ENCODE results near the gene RFTN1. TPM values are rescaled to one million over a fixed set of nuclear protein-coding genes. Genes with fewer than 3 reads are reported as not detected.

The RFTN1 gene
- total and polyA plus RNA-seq, 11 donors: 17.1 to 40.8 (median 26.4) TPM

- DNase-seq: peak in 1 of 5 donors; percentile 25
- intact Hi-C loops (cut with DNase I): no loop called here
- no peak overlapping the region for H3K27ac ChIP-seq
Measured at GRCh38 chr3:16430717-16431630, 82.5 kb downstream of the RFTN1 start.

GRCh38 chr3:16429086-16429485 is 84.4 kb downstream of the RFTN1 start:
- Histone ChIP-seq H3K4me1 (peaks cover 0 to 38% (median 13%) of the 10 kb centered on the region in 12 donors), H3K9me3 (no peaks in the 10 kb centered on the region), H3K27ac (no peak overlapping the region), H3K36me3 (peaks cover 0 to 27% (median 21%) of the 10 kb centered on the region in 9 donors), H3K4me3 (no peak overlapping the region), H3K27me3 (no peaks in the 10 kb centered on the region)
- WGBS, 4 donors: 65 to 78% (median 72%) methylated on average over 1 of the region's 1 CpG
- TF ChIP-seq CTCF (IDR thresholded peaks at IDR 0.05): no peak
- TF ChIP-seq POLR2A (IDR thresholded peaks at IDR 0.05): no peak
- intact Hi-C loops (cut with DNase I): no loop called here
- ATAC-seq (no peak), DNase-seq (no peak)

More at GRCh38 chr3:16430717-16431630, 82.5 kb downstream of the RFTN1 start:
- ATAC-seq: no peak
- Histone ChIP-seq H3K36me3 (peaks cover 0 to 27% (median 21%) of the 10 kb centered on the region in 9 donors), H3K9me3 (no peaks in the 10 kb centered on the region), H3K27me3 (no peaks in the 10 kb centered on the region), H3K4me3 (no peak overlapping the region), H3K4me1 (peaks cover 0 to 38% (median 13%) of the 10 kb centered on the region in 12 donors)
- 90 to 97% (median 93%) methylated on average over 11 of the region's 11 CpGs for WGBS, 4 donors
- no peak for TF ChIP-seq CTCF (IDR thresholded peaks at IDR 0.05)
- no peak for TF ChIP-seq POLR2A (IDR thresholded peaks at IDR 0.05)

- no peak overlapping the region for H3K4me3 ChIP-seq
- peaks cover 0 to 38% (median 13%) of the 10 kb centered on the region in 12 donors for H3K4me1 ChIP-seq
- DNase-seq (no peak), ATAC-seq (no peak)
- H3K27me3 ChIP-seq: no peaks in the 10 kb centered on the region
- no peak overlapping the region for H3K27ac ChIP-seq
- intact Hi-C loops (cut with DNase I): no loop called here
- no peaks in the 10 kb centered on the region for H3K9me3 ChIP-seq
- peaks cover 0 to 27% (median 21%) of the 10 kb centered on the region in 9 donors for H3K36me3 ChIP-seq
- TF ChIP-seq POLR2A (IDR thresholded peaks at IDR 0.05): no peak
- no peak for TF ChIP-seq CTCF (IDR thresholded peaks at IDR 0.05)
- 85 to 96% (median 93%) methylated on average over 5 of the region's 5 CpGs for WGBS, 4 donors
Measured at GRCh38 chr3:16428612-16429011, 84.9 kb downstream of the RFTN1 start.

All from heart left ventricle (tissue), 16 donors.